ENCODE results near the gene NFE2L3.

NFE2L3 gene

GRCh38 chr7:26151953-26152781 is at the start of gene NFE2L3:
Gene NFE2L3 (plus strand): TSS chr7:26152198. CDS start chr7:26152499, 301 bp downstream.
- peak within 1 kb of the TSS; percentile 40 for H3K4me3 ChIP-seq (ENCODE audit: low read depth, low read length)
- H3K27ac ChIP-seq: no peak within 1 kb of the TSS
- H3K9me3 ChIP-seq (ENCODE audit: severe bottlenecking): no peaks in the 10 kb centered on the region
- DNase-seq: peak; percentile 63
- H3K36me3 ChIP-seq: no peaks in the 10 kb centered on the region
- no peaks in the 10 kb centered on the region for H3K27me3 ChIP-seq (ENCODE audit: insufficient read depth, low read depth, severe bottlenecking)
- TF ChIP-seq CTCF (IDR thresholded peaks at IDR 0.05; ENCODE audit: low read depth, low read length): no peak

GRCh38 chr7:26103596-26103995 is 48.4 kb upstream of the NFE2L3 start:
- no peak overlapping the region for H3K4me3 ChIP-seq (ENCODE audit: low read depth, low read length)
- no peak for DNase-seq
- peaks cover 4% of the 10 kb centered on the region for H3K9me3 ChIP-seq (ENCODE audit: severe bottlenecking)
- H3K27me3 ChIP-seq (ENCODE audit: insufficient read depth, low read depth, severe bottlenecking): no peaks in the 10 kb centered on the region
- no peaks in the 10 kb centered on the region for H3K36me3 ChIP-seq
- TF ChIP-seq CTCF (IDR thresholded peaks at IDR 0.05; ENCODE audit: low read depth, low read length): no peak
- no peak overlapping the region for H3K27ac ChIP-seq

DNA sequence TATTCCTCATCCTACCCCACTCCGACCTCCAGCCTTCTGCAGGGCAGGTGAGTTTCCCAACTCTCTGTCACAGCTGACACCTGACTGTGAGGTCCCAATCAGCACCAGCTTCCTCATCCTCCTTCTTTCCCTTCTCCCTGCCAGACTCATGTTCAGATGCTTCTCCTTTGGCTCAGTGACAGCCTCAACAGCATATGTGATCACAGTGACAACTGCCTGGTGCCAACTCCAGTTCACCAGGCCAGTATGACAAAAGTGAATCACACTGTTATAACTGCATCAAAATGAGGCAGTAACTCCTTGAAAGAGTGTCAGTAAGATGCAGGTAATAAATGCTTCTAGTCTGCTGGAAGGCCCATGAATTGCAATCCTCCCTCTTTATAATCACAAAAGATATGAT is 46.8 kb upstream of the NFE2L3 start:
- TF ChIP-seq CTCF (IDR thresholded peaks at IDR 0.05; ENCODE audit: low read depth, low read length): no peak
- no peaks in the 10 kb centered on the region for H3K27me3 ChIP-seq (ENCODE audit: insufficient read depth, low read depth, severe bottlenecking)
- H3K27ac ChIP-seq: peak overlapping the region; percentile 53
- DNase-seq: no peak
- H3K36me3 ChIP-seq: no peaks in the 10 kb centered on the region
- H3K9me3 ChIP-seq (ENCODE audit: severe bottlenecking): peaks cover 4% of the 10 kb centered on the region
- H3K4me3 ChIP-seq (ENCODE audit: low read depth, low read length): no peak overlapping the region

GRCh38 chr7:26105931-26106330 is 46.1 kb upstream of the NFE2L3 start:
- H3K27me3 ChIP-seq (ENCODE audit: insufficient read depth, low read depth, severe bottlenecking): no peaks in the 10 kb centered on the region
- peak overlapping the region; percentile 47 for H3K27ac ChIP-seq
- H3K36me3 ChIP-seq: no peaks in the 10 kb centered on the region
- H3K9me3 ChIP-seq (ENCODE audit: severe bottlenecking): peaks cover 4% of the 10 kb centered on the region
- no peak overlapping the region for H3K4me3 ChIP-seq (ENCODE audit: low read depth, low read length)
- DNase-seq: peak; percentile 94
- TF ChIP-seq CTCF (IDR thresholded peaks at IDR 0.05; ENCODE audit: low read depth, low read length): no peak

DNA sequence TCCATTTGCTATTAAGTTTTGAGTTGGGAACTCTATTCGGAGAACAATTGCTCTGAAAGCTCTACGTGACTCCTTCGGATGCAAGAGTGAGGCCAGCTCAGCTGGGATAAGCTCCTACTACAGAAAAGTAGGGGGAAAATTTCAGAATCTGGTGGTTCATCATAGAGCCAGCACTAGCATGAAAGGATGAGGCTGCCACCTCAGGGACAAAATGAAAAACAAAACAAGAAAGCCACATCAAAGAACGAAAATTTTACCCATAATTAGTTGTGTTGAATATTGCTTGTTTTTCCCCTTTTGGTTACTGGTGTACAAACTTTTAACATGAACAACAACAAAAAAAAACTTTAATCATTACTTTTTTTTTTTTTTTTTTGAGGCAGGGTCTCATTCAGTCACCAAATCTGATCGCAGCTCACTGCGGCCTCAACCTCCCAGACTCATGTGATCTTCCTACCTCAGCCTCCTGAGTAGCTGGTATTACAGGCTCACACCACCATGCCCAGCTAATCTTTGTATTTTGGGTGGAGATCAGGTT is 39.7 kb upstream of the NFE2L3 start:
- H3K27me3 ChIP-seq (ENCODE audit: insufficient read depth, low read depth, severe bottlenecking): no peaks in the 10 kb centered on the region
- H3K36me3 ChIP-seq: no peaks in the 10 kb centered on the region
- no peak for DNase-seq
- no peak for TF ChIP-seq CTCF (IDR thresholded peaks at IDR 0.05; ENCODE audit: low read depth, low read length)
- no peak overlapping the region for H3K4me3 ChIP-seq (ENCODE audit: low read depth, low read length)
- H3K9me3 ChIP-seq (ENCODE audit: severe bottlenecking): no peaks in the 10 kb centered on the region
- no peak overlapping the region for H3K27ac ChIP-seq

Measured in WERI-Rb-1 (cell line).